AG04449 (cell line): ENCODE data around the gene CXCL16.

Source experiments
- CTCF ChIA-PET: fragments of 350-600 bp; formaldehyde crosslinking; extraction: SDS; loops from one replicate; lab custom pipeline; 2021; ENCODE audit warnings: antibody characterized with exemption; lab: Yijun Ruan, JAX
- POLR2A ChIA-PET: fragments of 400-600, 350-600 bp; formaldehyde crosslinking; extraction: SDS; loops from one replicate; lab custom pipeline; 2020; ENCODE audit warnings: antibody characterized with exemption, inconsistent platforms; lab: Yijun Ruan, JAX
- DNase-seq: peaks from one replicate; pipeline ENCODE4 v3.0.0-alpha.2; 2010; ENCODE audit warnings: low read depth, low spot score
- H3K4me3 ChIP-seq: 2 replicates; pipeline ENCODE4 v1.5.1; 2011; ENCODE audit warnings: low read depth, mild to moderate bottlenecking, control low read depth, low read length
- TF ChIP-seq, protein P1 (sequence below): IDR thresholded peaks from one replicate; pipeline ENCODE4 v1.5.1; 2011; ENCODE audit warnings: mild to moderate bottlenecking, moderate library complexity, low read length, control low read depth, inconsistent platforms; ENCODE audit not compliant: insufficient read depth; ENCODE audit errors: missing control alignments

The CXCL16 gene

GRCh38 chr17:4721203-4722135, 18.3 kb downstream of the CXCL16 start:
- DNase-seq, result no peak
- TF ChIP-seq, protein P1, sequence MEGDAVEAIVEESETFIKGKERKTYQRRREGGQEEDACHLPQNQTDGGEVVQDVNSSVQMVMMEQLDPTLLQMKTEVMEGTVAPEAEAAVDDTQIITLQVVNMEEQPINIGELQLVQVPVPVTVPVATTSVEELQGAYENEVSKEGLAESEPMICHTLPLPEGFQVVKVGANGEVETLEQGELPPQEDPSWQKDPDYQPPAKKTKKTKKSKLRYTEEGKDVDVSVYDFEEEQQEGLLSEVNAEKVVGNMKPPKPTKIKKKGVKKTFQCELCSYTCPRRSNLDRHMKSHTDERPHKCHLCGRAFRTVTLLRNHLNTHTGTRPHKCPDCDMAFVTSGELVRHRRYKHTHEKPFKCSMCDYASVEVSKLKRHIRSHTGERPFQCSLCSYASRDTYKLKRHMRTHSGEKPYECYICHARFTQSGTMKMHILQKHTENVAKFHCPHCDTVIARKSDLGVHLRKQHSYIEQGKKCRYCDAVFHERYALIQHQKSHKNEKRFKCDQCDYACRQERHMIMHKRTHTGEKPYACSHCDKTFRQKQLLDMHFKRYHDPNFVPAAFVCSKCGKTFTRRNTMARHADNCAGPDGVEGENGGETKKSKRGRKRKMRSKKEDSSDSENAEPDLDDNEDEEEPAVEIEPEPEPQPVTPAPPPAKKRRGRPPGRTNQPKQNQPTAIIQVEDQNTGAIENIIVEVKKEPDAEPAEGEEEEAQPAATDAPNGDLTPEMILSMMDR, result no peak
- CTCF ChIA-PET, result interaction anchor here (0.6 to 1.3 kb wide), 2 partner anchors 10 to 617 kb away, joined by 3 to 5 read pairs; no protein-coding TSS in a partner anchor

GRCh38 chr17:4720787-4721186, 18.9 kb downstream of the CXCL16 start:
- no peak for DNase-seq
- H3K4me3 ChIP-seq, result no peak overlapping the region
- POLR2A ChIA-PET, result interaction anchor here (1.0 kb wide), 1 partner anchor 183 kb away, joined by 3 read pairs; the partner anchor contains the start of gene CHRNE
- TF ChIP-seq, protein P1, result no peak
- CTCF ChIA-PET, result interaction anchor here (0.8 to 1.5 kb wide), 2 partner anchors 69 to 160 kb away, joined by 3 to 4 read pairs; no protein-coding TSS in a partner anchor

More at GRCh38 chr17:4721203-4722135, 18.3 kb downstream of the CXCL16 start:
- no peak overlapping the region for H3K4me3 ChIP-seq
- POLR2A ChIA-PET, result interaction anchor here (1.0 kb wide), 1 partner anchor 182 kb away, joined by 3 read pairs; the partner anchor contains the start of gene CHRNE

DNA sequence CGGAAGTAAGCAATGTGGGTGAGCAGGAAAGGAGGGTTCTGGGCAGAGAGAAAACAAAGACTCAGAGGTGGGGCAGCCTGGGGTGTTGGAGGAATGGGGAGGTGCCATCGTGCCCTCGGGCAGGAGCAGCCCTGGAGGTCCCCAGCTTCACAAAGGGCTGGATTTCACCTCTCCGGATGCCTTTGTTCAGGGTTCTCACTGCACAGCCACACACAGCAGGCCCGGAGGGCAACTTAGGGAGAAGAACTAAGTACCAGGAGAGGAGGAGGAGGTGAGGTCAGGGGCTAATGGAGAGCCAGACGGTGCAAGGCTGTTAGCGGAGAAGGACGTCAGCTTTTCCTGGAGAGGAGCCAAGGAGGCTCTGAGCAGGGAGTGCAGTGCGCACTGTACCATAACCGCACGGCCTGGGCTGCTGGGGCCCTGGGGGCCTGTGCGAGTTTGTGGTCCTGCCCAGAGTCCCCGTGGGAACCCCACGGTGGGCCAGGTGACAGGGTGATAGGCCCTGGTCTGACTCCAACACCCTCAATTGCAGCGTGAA, 20.0 kb downstream of the CXCL16 start:
- POLR2A ChIA-PET, result no interaction called here
- no peak for DNase-seq
- CTCF ChIA-PET, result interaction anchor here (0.8 to 1.5 kb wide), 2 partner anchors 70 to 161 kb away, joined by 3 to 4 read pairs; no protein-coding TSS in a partner anchor
- no peak overlapping the region for H3K4me3 ChIP-seq
- TF ChIP-seq, protein P1, result no peak

GRCh38 chr17:4719146-4719545, 20.6 kb downstream of the CXCL16 start:
- TF ChIP-seq, protein P1, result no peak
- no peak for DNase-seq
- CTCF ChIA-PET, result interaction anchor here (1.5 kb wide), 1 partner anchor 71 kb away, joined by 4 read pairs; no protein-coding TSS in a partner anchor
- H3K4me3 ChIP-seq, result no peak overlapping the region
- POLR2A ChIA-PET, result no interaction called here

GRCh38 chr17:4718276-4718675, 21.5 kb downstream of the CXCL16 start:
- POLR2A ChIA-PET, result no interaction called here
- TF ChIP-seq, protein P1, result no peak
- CTCF ChIA-PET, result no interaction called here
- DNase-seq, result no peak
- H3K4me3 ChIP-seq, result no peak overlapping the region

DNA sequence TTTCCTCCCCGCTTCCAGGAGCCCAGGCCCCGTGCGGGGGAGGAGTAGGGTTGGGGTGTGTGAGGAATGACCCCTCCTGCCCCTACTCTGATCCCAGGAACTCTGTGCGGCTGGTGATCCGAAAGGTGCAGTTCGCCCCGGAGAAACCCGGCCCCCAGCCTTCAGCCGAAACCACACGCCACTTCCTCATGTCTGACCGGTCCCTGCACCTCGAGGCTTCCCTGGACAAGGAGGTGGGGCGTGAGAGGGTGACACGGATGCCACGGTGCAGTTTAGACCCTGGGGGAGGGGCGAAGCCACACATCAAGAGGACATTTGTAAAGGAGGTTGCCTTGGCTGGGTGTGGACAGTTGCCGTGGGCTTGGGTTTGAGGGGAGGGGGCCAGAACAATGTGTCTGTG, 21.9 kb downstream of the CXCL16 start:
- H3K4me3 ChIP-seq, result no peak overlapping the region
- POLR2A ChIA-PET, result no interaction called here
- DNase-seq, result no peak
- TF ChIP-seq, protein P1, result no peak
- CTCF ChIA-PET, result no interaction called here
